Endodermal cell (in vitro differentiated cells): ENCODE data around the gene OSBPL7. TPM values are rescaled to one million over a fixed set of nuclear protein-coding genes. Genes with fewer than 3 reads are reported as not detected.

Source experiments
- DNase-seq: peaks from one replicate; pipeline ENCODE4 v3.0.0-alpha.2; 2017
- H3K27ac ChIP-seq: 2 replicates; pipeline ENCODE4 v1.5.1; 2013; ENCODE audit warnings: mild to moderate bottlenecking, low read depth, low read length, moderate library complexity
- H3K27me3 ChIP-seq: 2 replicates; pipeline ENCODE4 v1.6.1; 2013; ENCODE audit warnings: mild to moderate bottlenecking, low read length, moderate library complexity; ENCODE audit not compliant: insufficient read depth, control insufficient read depth, poor library complexity, severe bottlenecking
- H3K36me3 ChIP-seq: 2 replicates; pipeline ENCODE4 v1.7.0; 2013; ENCODE audit warnings: mild to moderate bottlenecking, low read length, moderate library complexity; ENCODE audit not compliant: control insufficient read depth, insufficient read depth
- H3K4me1 ChIP-seq: one replicate; pipeline ENCODE4 v1.7.0; 2013; ENCODE audit warnings: low read length; ENCODE audit not compliant: control insufficient read depth, insufficient read depth
- H3K4me3 ChIP-seq: 2 replicates; pipeline ENCODE4 v1.5.1; 2013; ENCODE audit warnings: mild to moderate bottlenecking, low read length, moderate library complexity
- H3K9ac ChIP-seq: 2 replicates; pipeline ENCODE4 v1.6.1; 2013; ENCODE audit warnings: mild to moderate bottlenecking, low read length, moderate library complexity; ENCODE audit not compliant: poor library complexity, severe bottlenecking; ENCODE audit errors: extremely low read depth
- H3K9me3 ChIP-seq: 2 replicates; pipeline ENCODE4 v1.6.1; 2013; ENCODE audit warnings: mild to moderate bottlenecking, low read length, moderate library complexity; ENCODE audit not compliant: control insufficient read depth
- H3K27ac Mint-ChIP-seq: 2 replicates; pipeline ENCODE4 v1.8.0; 2020; ENCODE audit warnings: mixed read lengths
- H3K27me3 Mint-ChIP-seq: 2 replicates; pipeline ENCODE4 v1.8.0; 2021; ENCODE audit warnings: mild to moderate bottlenecking, mixed read lengths; ENCODE audit not compliant: insufficient read depth
- H3K36me3 Mint-ChIP-seq: 2 replicates; pipeline ENCODE4 v1.8.0; 2020; ENCODE audit warnings: low read depth, mixed read lengths
- H3K4me1 Mint-ChIP-seq: 2 replicates; pipeline ENCODE4 v1.8.0; 2020; ENCODE audit warnings: mixed read lengths
- H3K4me3 Mint-ChIP-seq: 2 replicates; pipeline ENCODE4 v1.8.0; 2020; ENCODE audit warnings: mild to moderate bottlenecking, moderate library complexity, mixed read lengths
- H3K9me3 Mint-ChIP-seq: 2 replicates; pipeline ENCODE4 v1.8.0; 2020; ENCODE audit warnings: mild to moderate bottlenecking, mixed read lengths
- WGBS, 2 experiments: methylation state at CpG; one replicate each; pipeline versions ENCODE4 v1.1.5 to v1.1.7; 2013; ENCODE audit warnings: missing lambda C conversion rate in 2 of 2, mixed read lengths in 1 of 2; ENCODE audit not compliant: insufficient coverage in 1 of 2, insufficient read length in 1 of 2; 5-methylcytosine and 5-hydroxymethylcytosine counted together
- total RNA-seq, 2 donors: library from RNA; stranded (reverse); fragmentation: NEBNext Ultra II Directional in 1 of 2; extraction: Animal tissue kit (Norgen Biotek cat#: 25700) in 1 of 2; gene quantifications; 2 replicates in 1 of 2; 3 replicates in 1 of 2; pipeline ENCODE4 v1.2.1, GENCODE V29; 2021
- TF ChIP-seq, protein P1 (sequence below): fragments of 200-600 bp; sonication (generic); conservative IDR thresholded peaks from 2 replicates; pipeline ENCODE4 v1.5.0; 2021; ENCODE audit warnings: antibody characterized with exemption, mild to moderate bottlenecking

The OSBPL7 gene
- total RNA-seq, 2 donors from 2014 or later: 11.4 to 15.5 TPM

- DNase-seq: no peak
- peaks cover 56% of the 10 kb centered on the region for H3K27me3 Mint-ChIP-seq
Observed at GRCh38 chr17:47757386-47757785, 64.2 kb downstream of the OSBPL7 start.

More at GRCh38 chr17:47757386-47757785, 64.2 kb downstream of the OSBPL7 start:
- TF ChIP-seq, protein P1, sequence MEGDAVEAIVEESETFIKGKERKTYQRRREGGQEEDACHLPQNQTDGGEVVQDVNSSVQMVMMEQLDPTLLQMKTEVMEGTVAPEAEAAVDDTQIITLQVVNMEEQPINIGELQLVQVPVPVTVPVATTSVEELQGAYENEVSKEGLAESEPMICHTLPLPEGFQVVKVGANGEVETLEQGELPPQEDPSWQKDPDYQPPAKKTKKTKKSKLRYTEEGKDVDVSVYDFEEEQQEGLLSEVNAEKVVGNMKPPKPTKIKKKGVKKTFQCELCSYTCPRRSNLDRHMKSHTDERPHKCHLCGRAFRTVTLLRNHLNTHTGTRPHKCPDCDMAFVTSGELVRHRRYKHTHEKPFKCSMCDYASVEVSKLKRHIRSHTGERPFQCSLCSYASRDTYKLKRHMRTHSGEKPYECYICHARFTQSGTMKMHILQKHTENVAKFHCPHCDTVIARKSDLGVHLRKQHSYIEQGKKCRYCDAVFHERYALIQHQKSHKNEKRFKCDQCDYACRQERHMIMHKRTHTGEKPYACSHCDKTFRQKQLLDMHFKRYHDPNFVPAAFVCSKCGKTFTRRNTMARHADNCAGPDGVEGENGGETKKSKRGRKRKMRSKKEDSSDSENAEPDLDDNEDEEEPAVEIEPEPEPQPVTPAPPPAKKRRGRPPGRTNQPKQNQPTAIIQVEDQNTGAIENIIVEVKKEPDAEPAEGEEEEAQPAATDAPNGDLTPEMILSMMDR: no peak
- no peaks in the 10 kb centered on the region for H3K4me1 ChIP-seq
- no peak overlapping the region for H3K27ac ChIP-seq
- 36% methylated on average over 1 of the region's 1 CpG; no CpG with 5 or more reads in 1 of the 2 experiments for WGBS, 2 experiments
- no peak overlapping the region for H3K9ac ChIP-seq
- no peaks in the 10 kb centered on the region for H3K36me3 ChIP-seq
- Mint-ChIP-seq H3K4me3 (no peak overlapping the region), H3K27ac (no peak overlapping the region), H3K4me1 (no peaks in the 10 kb centered on the region), H3K36me3 (no peaks in the 10 kb centered on the region), H3K9me3 (peaks cover 3% of the 10 kb centered on the region)
- peaks cover 15% of the 10 kb centered on the region for H3K9me3 ChIP-seq
- H3K27me3 ChIP-seq: peaks cover 59% of the 10 kb centered on the region
- no peak overlapping the region for H3K4me3 ChIP-seq

Other genes starting within 250 kb of the OSBPL7 start
- 100 to 1,000 TPM; 452 to 500 TPM for gene KPNB1, start 171.9 kb downstream of the OSBPL7 start, total RNA-seq
- 10 to 100 TPM; 14.5 to 22.9 TPM for gene TBKBP1, start 127.6 kb downstream of the OSBPL7 start, total RNA-seq
- gene TBX21, start 88.6 kb downstream of the OSBPL7 start, total RNA-seq: not detected
- 10 to 100 TPM; 56.3 to 65.3 TPM for gene MRPL10, start 9.7 kb upstream of the OSBPL7 start, total RNA-seq
- under 1 TPM; 0.73 to 0.82 TPM for gene LRRC46, start 9.9 kb upstream of the OSBPL7 start, total RNA-seq
- 10 to 100 TPM; 54.5 to 71.9 TPM for gene SCRN2, start 19.5 kb upstream of the OSBPL7 start, total RNA-seq
- 1 to 10 TPM; 3.1 to 3.7 TPM for gene SP6, start 29.4 kb upstream of the OSBPL7 start, total RNA-seq
- 10 to 100 TPM; 12.8 to 13.4 TPM for gene SP2, start 74.4 kb upstream of the OSBPL7 start, total RNA-seq
- gene PNPO, start 119.8 kb upstream of the OSBPL7 start, total RNA-seq: 10 to 100 TPM in 1 of 2 donors, 1 to 10 TPM in 1; 8.5 to 10.4 TPM
- under 1 TPM; 0.57 to 0.60 TPM for gene PRR15L, start 136.1 kb upstream of the OSBPL7 start, total RNA-seq
- gene CDK5RAP3, start 149.3 kb upstream of the OSBPL7 start, total RNA-seq: 100 to 1,000 TPM; 171 to 198 TPM
- gene COPZ2, start 216.0 kb upstream of the OSBPL7 start, total RNA-seq: not detected
- 100 to 1,000 TPM; 122 to 135 TPM for gene NFE2L1, start 226.6 kb upstream of the OSBPL7 start, total RNA-seq